HG03378 (cell line): ENCODE data around the gene RTKN.
A peak's percentile ranks its signal among the peaks of the same experiment; 100 is the strongest.
"Not testable (repeated sequence)": the region's sequence is repeated elsewhere in the genome, so short reads cannot be mapped to it uniquely, and the experiment has no call there.

Experiments
- ATAC-seq: cut with Tn5 transposase; IDR thresholded peaks from one replicate; pipeline ENCODE4 v1.9.1; 2021; ENCODE audit warnings: mild to moderate bottlenecking, moderate library complexity; ENCODE audit not compliant: unreplicated experiment

The RTKN gene, protein sequence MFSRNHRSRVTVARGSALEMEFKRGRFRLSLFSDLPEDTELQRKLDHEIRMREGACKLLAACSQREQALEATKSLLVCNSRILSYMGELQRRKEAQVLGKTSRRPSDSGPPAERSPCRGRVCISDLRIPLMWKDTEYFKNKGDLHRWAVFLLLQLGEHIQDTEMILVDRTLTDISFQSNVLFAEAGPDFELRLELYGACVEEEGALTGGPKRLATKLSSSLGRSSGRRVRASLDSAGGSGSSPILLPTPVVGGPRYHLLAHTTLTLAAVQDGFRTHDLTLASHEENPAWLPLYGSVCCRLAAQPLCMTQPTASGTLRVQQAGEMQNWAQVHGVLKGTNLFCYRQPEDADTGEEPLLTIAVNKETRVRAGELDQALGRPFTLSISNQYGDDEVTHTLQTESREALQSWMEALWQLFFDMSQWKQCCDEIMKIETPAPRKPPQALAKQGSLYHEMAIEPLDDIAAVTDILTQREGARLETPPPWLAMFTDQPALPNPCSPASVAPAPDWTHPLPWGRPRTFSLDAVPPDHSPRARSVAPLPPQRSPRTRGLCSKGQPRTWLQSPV

DNA sequence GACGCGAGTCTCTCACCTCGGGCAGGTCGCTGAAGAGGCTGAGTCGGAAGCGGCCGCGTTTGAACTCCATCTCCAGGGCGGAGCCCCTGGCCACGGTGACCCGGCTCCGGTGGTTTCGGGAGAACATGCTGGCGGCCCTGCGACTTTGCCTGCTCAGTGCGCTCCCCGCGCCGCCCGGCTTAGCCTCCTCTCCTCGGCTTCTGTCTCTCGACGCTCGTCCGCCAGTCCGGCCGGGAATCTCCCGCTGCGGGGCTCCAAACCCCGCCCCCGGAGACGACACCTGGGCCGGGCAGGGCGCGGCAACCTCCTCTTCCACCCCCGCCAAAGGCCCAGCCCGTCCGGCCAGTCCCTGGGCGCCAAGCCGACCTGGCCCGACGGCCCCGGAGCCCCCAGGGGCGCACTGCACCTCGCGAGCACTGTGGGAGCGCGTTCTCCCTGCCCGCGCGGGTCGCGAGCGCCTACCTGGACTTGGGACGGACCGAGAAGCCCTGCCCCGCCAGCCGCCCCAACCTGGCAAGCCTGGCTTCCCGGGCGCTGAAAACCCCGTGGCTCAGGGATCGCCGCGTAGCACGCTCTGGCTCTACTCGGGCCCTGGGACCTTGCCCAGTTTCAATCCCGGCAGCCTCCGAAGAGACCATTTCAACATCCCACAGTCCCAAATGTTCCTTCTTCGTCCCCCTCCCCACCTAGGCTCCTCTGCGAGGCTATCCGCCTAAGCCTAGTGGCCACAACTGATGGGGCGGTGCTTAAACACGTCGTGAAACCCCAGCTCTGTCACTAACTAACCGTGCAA, at the start of gene RTKN:
TSS of gene RTKN (minus strand) at position 248 of the 793 bp plus-strand sequence. CDS start at position 127, 121 bp downstream.
- no peak for ATAC-seq

DNA sequence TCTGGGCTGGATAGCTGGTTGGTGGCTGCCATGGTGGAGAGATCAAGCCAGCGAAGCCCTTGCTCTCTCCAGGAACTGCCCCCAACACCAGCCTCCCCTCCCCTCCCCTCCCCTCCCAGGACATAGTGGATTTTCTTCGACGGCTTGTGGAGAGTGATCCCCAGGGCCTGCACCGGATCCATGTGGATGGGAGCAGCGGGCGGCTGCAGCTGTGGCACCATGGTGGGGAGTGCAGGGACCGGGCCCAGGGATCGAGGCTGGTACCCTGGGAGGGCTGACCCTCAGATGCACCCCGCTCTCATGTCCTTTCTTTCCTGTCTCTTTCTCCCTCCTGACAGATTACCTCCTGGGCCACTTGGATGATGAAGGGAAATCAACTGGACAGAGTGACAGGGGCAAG, 48.2 kb upstream of the RTKN start:
- no peak for ATAC-seq

DNA sequence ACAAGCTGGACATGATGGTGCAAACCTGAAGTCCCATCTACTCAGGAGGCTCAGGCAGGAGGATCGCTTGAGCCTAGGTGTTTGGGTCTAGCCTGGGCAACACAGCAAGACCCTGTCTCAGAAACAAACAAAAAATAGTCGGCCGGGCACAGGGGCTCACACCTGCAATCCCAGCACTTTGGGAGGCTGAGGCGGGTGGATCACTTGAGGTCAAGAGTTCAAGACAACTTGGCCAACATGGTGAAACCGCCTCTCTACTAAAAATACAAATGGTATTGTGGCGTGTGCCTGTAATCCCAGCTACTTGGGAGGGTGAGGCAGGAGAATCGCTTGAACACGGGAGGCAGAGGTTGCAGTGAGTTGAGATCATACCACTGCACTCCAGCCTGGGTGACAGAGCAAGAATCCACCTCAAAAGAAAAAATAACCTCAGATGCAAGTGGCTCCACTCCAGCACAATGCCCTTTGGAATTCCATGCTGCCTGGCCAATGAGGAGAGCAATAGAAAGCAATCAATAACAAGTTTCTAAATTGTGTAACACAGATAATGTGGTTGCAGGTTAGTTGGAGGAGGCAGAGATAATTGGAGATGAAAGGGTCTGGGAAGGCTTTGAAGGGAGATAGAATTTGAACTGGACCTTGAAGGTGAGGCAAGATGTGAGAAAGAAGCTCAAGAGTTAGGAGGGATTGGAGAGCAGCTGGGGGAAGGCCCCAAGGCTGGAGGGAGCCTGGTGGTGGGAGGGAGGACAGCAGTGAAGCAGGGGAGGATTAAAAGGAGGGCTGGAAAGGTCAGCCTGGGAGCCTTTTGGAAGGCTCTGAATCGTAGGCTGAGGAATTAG, 47.1 kb upstream of the RTKN start:
- ATAC-seq: no peak

DNA sequence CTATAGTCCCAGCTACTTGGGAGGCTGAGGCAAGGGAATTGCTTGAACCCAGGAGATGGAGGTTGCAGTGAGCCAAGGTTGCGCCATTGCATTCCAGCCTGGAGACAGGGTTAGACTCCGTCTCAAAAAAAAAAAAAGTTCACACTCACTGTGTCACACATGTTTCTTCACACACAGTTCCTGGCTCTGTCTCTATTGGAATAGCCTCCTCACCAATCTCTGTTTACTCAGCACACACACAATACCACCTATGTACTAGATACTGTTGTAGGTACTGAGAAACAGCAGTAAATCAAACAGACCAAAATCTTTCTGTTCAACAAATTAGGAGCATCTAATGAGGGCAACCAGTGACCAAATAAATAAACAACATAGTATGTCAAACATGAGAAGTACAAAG, 44.4 kb upstream of the RTKN start:
- ATAC-seq: no peak

DNA sequence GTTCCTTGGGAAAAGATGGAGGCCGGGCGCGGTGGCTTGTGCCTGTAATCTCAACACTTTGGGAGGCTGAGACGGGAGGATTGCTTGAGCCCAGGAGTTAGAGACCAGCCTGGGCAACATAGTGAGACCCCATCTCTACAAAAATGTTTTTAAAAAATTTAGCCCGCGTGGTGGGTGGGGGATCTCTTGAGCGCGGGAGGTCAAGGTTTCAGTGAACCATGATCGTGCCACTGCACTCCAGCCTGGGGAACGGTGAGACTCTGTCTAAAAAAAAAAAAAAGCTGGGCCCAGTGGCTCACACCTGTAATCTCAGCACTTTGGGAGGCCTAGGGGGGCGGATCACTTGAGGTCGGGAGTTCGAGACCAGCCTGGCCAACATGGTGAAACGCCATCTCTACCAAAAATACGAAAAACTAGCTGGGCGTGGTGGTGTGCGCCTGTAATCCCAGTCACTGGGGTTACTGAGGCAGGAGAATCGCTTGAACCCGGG, 42.0 kb upstream of the RTKN start:
- ATAC-seq: not testable (repeated sequence)

DNA sequence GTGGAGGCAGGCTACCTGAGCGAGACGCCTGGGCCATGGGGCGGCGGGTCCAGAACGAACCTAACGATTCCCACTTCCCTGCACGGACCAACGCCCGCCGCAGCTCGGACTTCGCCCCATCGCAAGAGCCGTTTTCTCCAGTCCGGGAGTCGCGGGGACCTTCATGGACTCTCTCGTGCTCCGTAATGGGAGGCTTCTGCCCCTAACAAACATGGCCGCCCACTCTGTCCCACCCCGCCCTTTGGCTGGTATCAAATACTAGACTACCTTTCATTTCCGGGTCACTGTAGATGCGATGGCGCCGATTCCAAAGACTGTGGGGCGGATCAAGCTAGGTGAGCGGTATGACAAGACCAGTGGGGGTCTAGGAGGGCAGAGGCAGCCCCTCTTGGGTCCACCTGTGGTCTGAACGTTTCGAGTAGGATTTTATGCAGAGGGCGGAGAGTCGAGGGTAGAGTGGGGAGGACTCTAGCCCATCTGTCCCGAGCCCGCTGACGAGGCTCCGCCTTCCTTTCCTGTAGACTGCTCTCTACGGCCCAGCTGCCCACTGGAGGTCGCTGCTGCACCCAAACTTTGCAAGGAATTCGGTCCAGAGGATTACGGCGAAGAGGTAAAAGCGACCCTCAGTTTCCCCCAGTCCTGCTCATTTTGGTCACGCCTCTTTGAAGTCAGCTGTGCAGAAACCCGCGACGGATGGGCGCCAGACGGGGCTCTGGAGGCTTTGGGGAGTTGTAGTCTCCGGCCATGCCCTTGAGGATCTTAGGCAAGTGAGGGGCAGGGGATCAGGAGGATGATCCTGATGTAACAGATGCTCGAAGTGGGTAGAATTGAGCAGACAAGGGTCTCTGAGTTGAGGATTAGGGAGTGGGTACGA, 41.3 kb upstream of the RTKN start, which contains the start of the genes CCDC142 and TTC31:
TSS of gene CCDC142 (minus strand) at position 198 of the 874 bp plus-strand sequence. CDS start at position 37, 161 bp downstream.
TSS of gene TTC31 (plus strand) at position 281 of the 874 bp plus-strand sequence. CDS start at position 296, 15 bp downstream.
- peak; percentile 88 for ATAC-seq

DNA sequence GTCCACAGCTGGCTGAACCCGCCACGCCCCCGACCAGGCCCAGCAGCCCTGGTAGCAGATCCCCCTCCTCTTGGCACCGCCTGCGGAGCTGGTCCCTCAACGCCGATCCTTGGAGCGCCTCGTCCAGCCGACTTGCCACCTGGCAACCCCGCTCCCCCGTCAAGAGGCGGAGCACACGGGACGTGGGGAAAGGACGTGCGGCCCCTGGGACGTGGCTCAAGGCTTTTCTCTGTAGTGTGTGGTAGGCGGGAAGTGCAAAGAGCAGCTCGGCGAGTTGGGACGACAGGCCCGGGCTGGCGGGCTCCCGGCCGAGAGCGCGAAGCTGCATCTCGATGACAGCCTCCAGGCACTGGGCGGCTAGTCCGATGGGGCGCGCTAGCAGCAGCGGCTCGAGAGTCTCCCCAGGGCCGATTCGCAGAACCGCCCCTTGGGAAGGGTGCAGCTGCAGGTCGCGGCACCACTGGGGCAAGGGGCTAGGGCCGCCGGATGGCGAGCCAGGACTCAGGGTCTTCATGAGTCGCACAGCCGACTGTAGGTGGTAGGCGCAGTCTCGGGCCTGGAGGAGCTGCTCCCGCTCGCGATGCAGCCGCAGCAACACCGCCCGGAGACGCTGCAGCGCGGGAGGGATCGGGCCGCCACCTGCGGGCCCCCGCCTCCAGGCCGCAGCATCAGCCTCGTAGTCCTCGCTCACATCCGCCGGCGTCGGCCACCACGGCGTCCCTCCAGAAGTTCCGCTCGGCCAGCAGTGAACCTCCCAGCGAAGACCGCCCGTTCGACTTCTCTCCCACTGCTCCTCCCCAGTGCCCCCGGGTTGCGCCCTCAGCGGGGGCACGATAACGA, 40.4 kb upstream of the RTKN start:
- ATAC-seq: peak; percentile 30

DNA sequence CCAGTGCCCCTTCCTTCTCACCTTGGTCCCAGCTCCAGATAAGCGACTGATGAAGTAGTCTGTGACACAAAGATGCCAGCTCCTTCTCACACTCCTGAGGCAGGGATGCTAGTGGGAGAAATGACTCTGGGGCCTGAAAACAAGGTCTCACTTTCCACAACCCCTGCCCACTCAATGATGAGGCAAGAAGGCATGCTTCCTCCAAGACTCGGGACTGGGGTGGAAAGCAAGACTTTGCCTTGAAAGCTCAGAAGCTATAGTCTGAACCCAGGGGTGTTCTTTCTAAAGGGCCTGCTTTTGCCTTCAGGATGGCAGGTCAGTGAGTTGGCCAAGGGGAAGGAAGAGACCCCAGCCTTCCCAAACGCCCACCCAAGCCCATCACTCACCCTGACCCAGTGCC, 39.7 kb upstream of the RTKN start:
- ATAC-seq: no peak

DNA sequence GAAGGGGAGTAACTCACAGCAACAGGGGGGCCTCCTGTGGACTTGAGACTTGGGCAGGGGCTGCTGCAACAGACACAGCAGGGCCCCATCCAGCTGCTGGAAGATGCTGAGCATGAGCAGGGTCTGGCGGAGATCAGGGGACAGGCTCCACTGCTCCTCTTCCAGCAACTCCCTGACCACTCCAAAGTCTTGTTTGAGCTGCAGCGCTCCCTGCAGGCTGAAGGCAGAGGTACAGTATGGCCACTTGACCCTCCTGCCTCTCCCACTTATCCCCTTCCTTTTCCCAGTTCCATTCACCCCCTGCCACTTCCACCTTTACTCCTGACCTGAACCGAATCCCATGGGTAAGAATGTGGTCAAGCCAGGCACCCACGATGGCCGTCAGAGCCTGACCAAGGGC, 33.2 kb upstream of the RTKN start:
- no peak for ATAC-seq

DNA sequence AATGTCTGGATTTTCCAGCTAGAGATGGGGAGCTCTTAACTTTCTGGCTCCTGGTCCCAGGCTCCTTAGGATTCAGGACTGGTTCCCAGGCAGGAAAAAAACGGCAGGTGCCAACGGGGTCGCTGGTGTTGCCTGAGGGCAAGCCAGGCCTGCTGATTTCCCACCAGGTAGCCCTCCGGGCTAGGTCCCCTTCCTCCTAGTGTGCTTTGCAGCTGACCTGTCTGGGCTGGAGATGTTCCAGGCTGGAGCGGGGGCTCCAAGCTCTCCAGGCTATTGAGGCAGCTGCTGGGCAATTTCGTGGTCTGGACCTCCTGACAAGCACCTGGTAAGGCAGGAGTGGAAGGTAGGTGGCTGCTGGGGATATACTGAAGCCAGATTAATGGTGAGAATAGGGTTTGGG, 32.7 kb upstream of the RTKN start:
- ATAC-seq: no peak

DNA sequence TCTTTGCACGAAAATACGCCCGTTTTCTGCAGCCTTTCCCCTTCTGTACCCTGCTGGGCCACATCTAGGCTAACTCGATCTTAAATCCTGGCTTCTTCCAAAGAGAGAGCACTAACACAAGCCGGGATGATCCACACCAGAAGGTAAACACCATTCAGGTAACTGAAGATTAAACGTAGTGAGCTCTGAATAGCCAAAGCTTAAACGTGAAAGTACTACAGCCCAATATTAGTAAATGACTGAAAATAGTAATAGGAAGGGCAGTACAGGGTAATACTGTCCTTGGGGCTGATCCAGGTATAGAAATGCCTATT, 31.2 kb upstream of the RTKN start:
- ATAC-seq: peak; percentile 2

DNA sequence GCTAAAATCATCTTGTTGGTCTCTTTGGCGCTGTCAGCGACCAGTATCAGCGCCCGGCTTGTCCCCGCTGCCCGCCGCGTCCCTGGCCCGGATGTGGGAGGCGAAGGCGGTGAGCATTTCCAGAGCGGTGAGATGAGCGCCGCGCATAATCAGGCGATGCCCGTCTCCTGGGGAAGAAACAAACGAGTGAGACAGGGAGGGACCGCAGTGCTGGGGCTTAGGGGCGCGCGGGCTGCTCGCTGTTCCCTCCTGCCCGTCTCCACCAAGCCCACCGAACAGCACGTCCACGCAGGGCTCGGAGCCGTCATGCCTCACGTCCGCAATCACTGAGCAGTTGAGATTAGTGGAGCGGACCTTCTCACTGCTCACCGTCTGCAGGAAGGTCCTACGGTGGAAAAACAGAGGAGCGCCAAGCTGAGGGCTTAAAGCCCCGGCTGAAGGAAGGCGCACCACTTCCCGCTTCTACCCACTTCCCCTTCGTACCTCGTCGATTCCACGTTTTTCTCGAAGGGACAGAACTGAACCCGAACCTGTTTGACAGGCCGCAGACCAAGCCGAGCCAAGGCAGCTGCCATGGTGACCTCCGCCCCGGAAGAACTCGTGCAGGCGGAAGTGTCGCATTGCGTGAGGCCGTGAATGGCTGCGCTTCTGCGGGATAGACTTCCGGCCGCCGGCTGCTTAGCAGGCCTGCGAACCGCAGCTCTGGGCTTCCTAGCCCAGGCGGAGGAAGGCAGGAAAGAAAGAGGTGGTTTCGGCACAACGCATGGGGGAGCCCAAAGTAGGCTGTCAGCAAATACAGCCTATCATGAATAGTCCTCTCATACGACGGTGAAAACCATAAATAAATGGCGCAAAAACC, 30.6 kb upstream of the RTKN start, which contains the start of gene MRPL53:
TSS of gene MRPL53 (minus strand) at position 595 of the 859 bp plus-strand sequence. CDS start at position 575, 20 bp downstream.
- ATAC-seq: peak; percentile 76

DNA sequence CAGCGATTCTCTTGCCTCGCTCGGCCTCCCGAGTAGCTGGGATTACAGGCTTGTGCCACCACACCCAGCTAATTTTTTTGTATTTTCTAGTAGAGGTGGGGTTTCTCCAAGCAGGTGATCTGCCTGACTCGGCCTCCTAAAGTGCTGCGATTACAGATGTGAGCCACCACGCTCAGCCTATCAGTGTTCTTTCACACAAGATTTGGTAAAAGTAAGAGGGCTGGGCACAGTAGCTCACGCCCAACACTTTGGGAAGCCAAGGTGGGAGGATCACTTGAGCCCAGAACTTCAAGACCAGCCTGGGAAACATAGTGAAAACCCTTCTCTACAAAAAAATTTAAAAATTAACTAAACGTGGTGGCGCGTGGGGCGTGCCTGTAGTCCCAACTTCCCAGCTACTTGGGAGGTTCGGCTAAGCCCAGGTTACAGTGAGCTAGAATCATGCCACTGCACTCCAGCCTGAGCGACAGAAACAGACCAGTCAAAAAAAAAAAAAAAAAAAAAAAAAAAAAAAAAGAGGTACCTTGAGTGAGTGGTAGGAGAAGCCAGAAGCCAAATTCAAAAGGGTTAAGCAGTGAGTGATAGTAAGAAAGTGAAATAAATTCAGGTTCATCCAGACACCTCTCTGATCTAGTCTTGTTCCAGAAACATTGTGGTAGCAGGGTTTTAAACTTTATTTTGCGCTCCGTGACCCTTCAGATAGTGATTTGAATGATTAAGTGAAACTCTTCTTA, 29.8 kb upstream of the RTKN start:
- ATAC-seq: no peak

DNA sequence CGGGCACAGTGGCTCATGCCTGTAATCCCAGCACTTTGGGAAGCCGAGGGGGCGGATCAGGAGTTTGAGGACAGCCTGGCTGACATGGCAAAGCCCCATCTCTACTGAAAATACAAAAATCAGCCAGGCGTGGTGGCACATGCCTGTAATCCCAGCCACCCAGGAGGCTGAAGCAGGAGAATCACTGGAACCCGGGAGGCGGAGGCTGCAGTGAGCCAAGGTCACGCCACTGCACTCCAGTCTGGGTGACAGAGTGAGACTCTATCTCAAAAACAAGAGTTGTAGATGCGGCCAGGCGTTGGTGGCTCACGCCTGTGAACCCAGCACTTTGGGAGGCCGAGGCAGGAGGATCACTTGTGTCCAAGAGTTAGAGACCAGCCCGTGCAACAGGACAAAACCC, 29.0 kb upstream of the RTKN start:
- ATAC-seq: not testable (repeated sequence)

DNA sequence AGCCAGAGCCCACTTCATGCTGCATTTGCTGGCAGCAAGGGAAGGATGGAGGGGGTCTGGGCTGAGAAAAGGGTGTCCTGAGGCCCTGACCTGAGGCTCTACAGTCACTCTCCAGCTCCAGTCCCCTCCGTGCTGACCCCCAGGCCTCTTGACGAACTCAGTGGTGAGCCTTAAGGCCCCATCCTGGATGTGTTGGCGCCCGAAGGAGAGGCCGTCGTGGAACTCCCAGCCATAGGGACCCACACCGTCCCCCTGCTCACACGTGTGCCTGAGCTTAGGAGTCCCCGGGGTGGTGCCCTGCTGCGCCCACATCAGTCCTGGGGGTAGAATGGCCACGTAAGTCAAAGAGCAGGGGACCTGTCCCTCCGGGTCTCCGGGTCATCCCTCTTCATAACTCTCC, 22.7 kb upstream of the RTKN start:
- ATAC-seq: no peak

DNA sequence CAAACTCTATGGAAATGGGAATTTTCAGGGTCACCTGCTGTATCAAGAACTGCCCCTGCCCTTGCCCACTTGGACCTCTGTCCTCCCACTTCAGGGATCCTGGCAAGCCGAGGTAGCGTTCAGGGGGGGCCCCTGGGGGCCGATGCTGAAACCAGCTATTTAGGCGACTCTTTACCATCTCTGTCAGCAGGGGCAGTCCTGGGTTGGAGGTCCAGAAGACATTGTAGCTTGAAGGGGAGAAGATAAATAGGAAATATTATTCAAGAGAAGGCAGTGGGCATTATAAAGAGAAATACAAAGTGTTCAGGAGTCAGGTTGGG, 21.0 kb upstream of the RTKN start:
- ATAC-seq: no peak
